GM20431 (cell line): ENCODE data around the gene SHB.

Experiments
- in situ Hi-C: fragments of 300-500 bp; cut with MseI, MboI; formaldehyde crosslinking; loops from one replicate; pipeline ENCODE4 v1.15.0; 2020; ENCODE audit warnings: low sequenced_read_pairs; ENCODE audit not compliant: unreplicated experiment

Gene SHB

DNA sequence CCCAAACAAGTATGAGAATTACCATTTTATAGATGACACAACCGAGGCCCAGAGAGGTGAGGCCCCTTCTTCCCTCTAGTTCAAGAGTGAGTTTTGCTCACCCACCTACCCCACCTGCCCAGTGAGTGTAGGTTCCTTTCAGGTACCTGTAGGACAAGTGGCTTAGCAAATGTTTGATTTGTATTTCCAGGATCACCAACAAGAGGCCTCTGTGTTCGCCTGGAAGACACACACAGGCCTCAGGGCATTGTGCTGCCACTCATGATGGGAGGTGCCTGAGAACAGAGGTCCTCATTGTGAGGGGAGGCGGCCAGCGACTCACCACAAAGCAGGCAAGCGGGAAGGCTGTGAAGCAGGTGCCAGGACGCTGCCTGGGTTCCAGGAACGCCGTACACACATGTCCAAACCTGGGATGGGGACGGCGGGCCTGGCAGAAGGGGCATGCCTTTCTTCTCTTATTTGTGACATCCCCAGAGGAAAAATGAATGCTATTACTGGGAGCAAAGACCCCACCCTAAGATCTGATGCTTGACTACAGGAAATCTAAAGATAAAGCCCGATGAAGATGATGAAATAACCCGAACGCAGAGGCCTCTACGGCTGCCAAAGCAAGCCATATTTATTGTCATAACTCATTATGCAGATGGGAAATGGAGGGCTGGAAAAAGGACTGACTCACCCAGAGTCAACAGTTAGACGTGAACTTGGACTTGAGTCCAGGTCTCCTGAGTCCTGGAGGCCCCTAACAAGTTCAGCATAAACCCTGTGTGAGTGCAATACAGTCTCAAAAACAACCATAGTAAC lies 104.9 kb downstream of the SHB start:
- in situ Hi-C loops: no loop called here

GRCh38 chr9:37961351-37961750 lies 107.7 kb downstream of the SHB start:
- in situ Hi-C loops: no loop called here

- in situ Hi-C loops: no loop called here
Observed at GRCh38 chr9:37960631-37961030, 108.4 kb downstream of the SHB start.

- in situ Hi-C loops: no loop called here
Observed at GRCh38 chr9:37959976-37960375, 109.1 kb downstream of the SHB start.

DNA sequence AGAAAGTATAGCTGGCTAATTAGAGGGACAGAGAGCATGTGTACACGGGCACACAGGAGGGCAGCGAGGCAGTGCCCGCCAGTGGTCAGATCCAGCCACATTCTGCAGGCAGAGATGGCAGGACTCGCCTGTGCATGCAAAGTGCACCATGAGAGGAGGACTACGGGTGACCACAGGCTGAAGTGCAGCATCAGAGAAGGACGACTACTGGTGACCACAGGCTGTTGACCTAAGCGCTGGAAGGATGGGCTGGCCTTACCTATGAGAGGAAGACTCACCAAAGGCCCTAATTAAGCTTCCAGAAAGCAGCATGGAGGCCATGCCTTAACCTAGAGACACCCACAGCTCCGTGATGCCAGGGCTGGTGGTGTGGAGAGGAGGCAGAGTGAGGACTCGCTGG lies 110.9 kb downstream of the SHB start:
- in situ Hi-C loops: no loop called here

GRCh38 chr9:37957664-37957953 lies 111.4 kb downstream of the SHB start:
- in situ Hi-C loops: no loop called here

- in situ Hi-C loops: no loop called here
Observed at GRCh38 chr9:37956904-37957663, 111.9 kb downstream of the SHB start.

- in situ Hi-C loops: no loop called here
Observed at GRCh38 chr9:37956423-37956820, 112.6 kb downstream of the SHB start.

GRCh38 chr9:37955781-37956422 lies 113.1 kb downstream of the SHB start:
- in situ Hi-C loops: no loop called here

DNA sequence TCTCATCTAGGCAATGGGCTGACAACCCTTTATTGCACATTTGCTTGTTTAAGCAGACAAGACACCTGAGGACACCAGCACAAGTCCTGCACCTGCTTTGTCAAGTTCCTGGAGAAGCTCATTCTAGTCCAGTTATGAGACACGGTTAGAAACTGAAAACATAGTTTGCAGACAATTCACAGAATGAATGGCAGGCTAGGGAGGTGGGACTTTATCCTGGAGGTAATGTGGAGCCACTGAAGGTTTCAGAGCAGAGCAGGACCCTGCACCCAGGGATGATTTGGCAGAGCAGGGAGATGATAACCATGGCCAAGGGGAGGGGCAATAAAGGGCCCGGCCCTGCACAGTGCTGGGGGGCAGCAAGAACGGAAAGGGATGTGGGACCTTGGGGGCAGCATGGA lies 114.4 kb downstream of the SHB start:
- in situ Hi-C loops: no loop called here

DNA sequence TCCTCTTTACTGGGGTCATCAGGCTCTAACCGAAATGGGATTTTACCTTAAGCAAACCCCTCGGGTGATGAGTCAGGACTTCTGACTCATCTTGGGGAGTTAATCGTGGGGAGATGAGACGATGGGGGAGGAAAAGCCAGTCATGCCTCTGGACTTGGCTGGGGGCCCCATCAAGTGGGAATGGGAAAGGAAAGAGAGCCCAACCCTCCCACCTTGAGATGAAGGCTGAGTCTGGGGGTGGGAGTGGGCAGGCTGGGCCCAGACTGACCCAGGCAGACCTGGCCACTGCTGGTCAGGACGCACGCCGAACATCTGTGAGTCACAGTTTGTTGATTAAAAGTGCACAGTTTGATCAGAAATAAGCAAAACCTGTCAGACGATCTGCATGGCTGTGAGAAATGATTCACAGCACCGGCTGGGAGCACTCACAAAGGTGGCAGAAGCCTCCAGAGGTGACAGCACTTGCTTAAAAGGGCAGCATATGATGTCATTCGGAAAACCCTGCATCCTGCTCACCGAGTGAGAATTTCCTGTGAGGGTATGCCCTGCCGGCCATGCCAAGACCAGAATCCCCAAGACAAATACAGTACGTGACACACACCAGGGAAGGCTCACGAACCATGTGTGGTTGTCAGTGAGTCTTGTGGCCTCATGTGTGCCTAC lies 115.1 kb downstream of the SHB start:
- in situ Hi-C loops: no loop called here

DNA sequence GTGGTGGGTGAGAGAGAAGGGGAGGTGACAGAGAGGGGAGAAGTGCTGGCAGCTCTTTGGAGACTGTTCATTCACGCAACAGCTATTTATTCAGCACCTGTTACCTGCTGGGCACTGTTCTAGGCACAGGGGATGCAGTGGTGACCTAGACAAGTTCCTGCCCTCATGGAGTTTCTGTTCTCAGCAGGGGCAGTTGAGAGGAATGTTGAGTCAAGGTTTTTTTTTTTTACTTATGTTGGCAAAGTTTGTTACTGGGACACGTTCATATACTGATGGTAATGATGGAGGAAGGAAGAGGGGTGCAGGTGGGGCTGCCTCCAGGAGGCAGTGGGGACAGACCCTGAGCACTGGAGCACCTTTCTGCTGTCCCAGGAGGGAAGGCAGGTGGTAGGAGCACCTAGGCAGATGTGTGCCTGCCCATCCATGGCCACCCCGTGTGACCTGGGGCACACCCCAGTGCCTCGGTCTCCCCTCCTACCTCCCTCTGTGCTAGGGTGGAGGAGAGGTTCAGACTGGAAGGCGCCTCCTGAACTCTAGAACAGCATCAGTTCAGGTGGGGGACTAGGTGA lies 115.7 kb downstream of the SHB start:
- in situ Hi-C loops: no loop called here

- in situ Hi-C loops: no loop called here
Observed at GRCh38 chr9:37952731-37953130, 116.3 kb downstream of the SHB start.

DNA sequence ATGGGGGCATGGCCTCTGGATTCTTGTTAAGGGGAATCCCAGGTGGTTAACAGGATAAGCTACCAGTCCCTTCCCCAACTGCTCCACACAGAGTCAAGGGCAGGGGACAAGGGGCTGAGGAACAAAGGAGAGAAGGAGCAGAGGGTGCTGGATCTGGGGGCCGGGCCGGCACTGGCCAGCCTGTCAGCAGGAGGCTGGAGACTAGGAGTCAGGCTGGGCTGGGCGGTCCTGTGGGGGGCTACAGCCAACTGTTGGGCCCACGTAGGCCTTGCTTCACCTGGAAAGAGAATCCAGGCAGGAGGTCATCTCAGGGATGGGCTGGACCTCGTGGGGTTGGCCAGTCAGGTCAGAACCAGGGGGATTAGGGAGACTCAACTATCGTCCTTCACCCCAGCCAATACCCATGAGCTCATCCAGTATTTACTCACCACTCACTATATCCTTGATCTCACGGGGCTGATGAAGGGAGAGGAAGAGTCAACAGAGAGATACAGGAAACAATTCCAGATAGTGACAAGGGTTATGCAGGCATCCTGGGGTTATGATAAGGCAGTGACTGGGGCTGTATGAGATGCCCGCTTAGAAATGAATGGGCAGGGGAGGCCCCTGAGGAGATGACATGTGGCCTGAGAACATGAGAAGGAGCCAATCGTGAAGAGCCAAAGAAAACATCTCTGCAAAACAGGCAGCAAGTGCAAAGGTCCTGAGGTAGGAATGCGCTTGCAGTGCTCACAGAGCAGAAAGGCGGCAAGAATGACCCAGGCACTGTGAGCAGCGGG lies 117.2 kb downstream of the SHB start:
- in situ Hi-C loops: no loop called here

- in situ Hi-C loops: no loop called here
Observed at GRCh38 chr9:37950561-37950960, 118.5 kb downstream of the SHB start.

DNA sequence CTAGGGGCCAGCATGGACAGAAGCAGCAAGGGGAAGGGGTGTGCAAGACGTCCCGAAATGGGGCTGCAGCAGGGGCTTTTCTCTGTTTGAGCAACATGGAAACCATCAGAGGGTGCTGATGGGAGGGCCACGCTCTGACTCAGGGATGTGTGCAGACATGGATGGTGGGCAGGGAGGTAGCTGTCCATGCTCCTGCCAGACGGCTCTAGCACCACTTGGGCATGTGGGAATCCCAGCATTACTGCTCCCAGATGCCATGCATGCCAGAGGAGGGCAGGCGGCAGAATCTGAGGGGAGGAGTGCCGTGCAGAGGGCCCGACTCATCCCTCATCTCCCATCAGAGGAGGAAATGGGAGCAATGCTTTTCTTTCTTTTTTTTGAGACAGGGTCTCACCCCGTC lies 119.5 kb downstream of the SHB start:
- in situ Hi-C loops: no loop called here

DNA sequence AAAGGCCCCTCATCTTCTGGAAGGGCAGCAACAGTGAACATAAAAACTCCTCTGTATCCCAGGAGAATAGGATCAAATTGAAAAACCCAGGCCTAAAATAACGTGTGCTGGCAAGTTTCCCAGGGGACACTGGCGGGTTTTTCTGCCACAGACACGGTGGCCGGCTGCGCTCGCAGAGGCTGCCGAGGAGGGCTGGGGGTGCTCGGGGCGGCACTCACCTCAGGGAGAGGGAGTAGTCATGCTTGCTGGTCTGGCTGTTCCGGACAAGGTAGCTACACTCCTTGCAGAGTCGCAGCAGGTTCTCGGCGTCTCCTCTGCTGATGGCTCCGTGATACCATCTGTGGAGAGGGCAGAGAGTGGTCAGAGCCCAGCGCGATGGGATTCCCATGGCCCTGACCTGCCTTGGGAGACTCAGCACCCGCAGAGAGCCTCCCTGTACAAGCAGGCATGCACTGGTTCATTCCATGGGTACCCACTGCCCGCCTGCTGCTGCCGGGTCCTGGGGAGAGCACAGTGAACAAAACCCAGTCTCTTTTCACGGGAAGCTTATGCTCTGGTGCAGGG lies 120.5 kb downstream of the SHB start:
- in situ Hi-C loops: no loop called here

DNA sequence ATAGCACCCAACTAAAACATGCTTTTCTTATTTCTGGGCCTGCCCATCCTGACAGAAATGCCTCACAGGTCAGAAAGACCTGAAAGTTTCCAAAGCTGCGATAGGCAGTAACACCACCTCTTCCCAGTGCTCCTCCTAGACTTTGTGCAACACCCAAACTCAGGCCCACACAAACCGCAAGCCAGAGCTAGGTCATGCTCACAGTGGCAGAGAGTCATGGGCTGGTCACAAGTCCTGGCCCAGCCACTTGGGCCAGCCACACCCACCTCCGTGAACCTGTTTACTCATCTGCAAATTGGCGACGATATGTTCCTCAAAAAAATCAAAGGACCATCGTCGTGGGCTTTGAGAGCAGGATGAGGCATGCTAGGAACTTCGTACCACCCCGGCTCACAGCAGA lies 121.0 kb downstream of the SHB start:
- in situ Hi-C loops: no loop called here

GRCh38 chr9:37947471-37947870 lies 121.6 kb downstream of the SHB start:
- in situ Hi-C loops: no loop called here
